DND-41 (cell line): ENCODE results near the gene TWIST2.

ENCODE experiments used
- CTCF ChIP-seq: IDR thresholded peaks from 2 replicates; pipeline ENCODE4 v1.5.1; 2012; ENCODE audit warnings: borderline replicate concordance, low read length, moderate library complexity, mild to moderate bottlenecking; ENCODE audit not compliant: poor library complexity, severe bottlenecking; ENCODE audit errors: extremely low read depth
- EZH2 ChIP-seq: IDR thresholded peaks from 3 replicates; pipeline ENCODE4 v1.6.1; 2012; ENCODE audit warnings: borderline replicate concordance, low read depth, mild to moderate bottlenecking, moderate library complexity, low read length, inconsistent platforms; ENCODE audit not compliant: severe bottlenecking

GRCh38 chr2:238834982-238835381 lies 12.9 kb upstream of the TWIST2 start:
- TF ChIP-seq CTCF (no peak), EZH2 (no peak)
